HFF-Myc (cell line): Measurements from ENCODE around the gene OPCML.

ENCODE experiments used
- DNase-seq: peaks from one replicate; pipeline ENCODE4 v3.0.0-alpha.2; 2011; ENCODE audit warnings: low read depth; ENCODE audit errors: extremely low read depth
- H3K4me3 ChIP-seq: replicated peaks from 2 replicates; pipeline ENCODE4 v1.5.1; 2011; ENCODE audit warnings: low read depth, mild to moderate bottlenecking, control low read depth, low read length
- CTCF ChIP-seq: IDR thresholded peaks from 2 replicates; pipeline ENCODE4 v1.5.1; 2012; ENCODE audit warnings: mild to moderate bottlenecking, low read depth, low read length, control low read depth; ENCODE audit errors: missing control alignments

OPCML gene

GRCh38 chr11:133285359-133285758, 246.9 kb downstream of the OPCML start:
- H3K4me3 ChIP-seq: no peak overlapping the region
- TF ChIP-seq CTCF: no peak
- DNase-seq: no peak

DNA sequence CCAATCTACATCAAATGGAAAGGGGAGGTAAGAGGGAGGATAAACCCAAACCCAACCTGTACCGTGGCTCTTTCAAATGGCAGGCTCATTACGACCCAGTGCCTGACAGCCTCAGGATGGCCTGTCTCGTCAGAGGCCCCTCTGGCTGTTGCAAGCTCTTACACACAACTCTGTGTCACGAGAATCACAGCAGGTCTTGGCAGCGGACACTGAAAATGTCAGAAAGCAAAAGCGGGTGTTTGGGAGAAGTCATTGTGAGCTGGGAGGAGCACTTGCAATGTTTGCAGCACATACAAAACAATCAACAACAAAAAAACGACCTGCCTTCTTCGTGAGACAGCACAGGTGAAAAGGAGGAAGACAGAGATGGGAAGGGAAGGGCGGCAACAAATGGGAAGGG, 248.1 kb downstream of the OPCML start:
- no peak overlapping the region for H3K4me3 ChIP-seq
- no peak for DNase-seq
- no peak for TF ChIP-seq CTCF

DNA sequence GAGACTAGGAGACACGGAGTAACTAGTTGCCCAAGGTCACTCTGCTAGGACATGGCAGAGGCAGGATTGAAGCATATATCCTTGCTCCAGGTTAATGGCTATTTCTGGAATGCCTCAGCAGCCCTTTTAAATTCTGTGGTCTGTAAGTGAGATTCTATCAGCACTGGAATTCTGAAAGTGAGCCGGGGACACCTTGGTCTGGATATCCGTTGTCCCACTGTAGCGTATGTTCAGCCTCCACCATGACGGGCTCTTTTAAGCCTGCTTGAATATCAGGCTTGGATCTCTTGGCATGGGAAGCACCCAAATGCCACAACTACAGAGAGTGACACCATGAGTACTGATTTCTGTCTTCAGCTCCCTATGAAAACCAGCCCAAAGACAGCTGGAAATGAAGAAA, 254.4 kb downstream of the OPCML start:
- no peak for DNase-seq
- H3K4me3 ChIP-seq: no peak overlapping the region
- TF ChIP-seq CTCF: no peak

DNA sequence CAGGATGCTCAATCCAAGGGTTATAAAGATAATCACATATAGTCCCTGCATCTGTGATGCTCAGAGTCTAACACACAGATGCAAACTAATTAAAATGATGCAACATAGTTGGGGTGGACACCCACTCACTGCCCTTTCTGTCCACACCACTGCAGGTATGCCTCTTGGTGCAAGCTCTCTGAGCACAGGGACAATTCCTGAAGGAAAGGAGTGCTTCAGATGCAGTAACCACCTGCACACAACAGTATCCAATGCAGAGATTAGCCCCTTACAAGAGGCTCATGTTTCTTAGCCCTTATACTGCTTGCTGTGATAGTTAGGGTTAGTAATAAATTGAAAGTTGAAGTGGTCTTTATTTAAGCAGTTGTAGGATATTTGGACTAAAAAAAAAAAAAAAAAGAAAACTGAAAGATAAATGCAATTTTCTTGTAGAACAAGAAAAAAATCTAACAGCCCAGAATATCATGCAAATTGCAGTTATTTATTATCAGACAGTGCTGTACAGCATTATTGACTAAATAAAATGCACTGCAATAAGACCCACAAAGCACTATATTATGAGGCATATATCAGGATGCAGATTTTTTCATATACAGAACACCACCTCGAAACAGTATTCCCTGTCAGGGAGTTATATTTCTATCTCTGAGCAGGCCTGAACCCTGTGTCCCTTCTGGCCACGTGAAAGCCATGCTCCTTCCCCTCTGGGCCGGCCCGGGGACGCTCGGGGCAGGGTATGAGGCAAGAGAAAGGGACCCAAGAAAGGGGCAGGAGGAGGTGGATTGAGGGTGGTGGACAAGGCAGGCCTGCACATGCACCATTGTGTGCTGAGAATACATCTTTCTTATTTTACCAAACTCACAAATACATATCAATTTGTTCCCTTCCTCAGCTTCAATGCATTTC, 260.2 kb downstream of the OPCML start:
- no peak overlapping the region for H3K4me3 ChIP-seq
- TF ChIP-seq CTCF: no peak
- no peak for DNase-seq

GRCh38 chr11:133271206-133271605, 261.1 kb downstream of the OPCML start:
- H3K4me3 ChIP-seq: no peak overlapping the region

DNA sequence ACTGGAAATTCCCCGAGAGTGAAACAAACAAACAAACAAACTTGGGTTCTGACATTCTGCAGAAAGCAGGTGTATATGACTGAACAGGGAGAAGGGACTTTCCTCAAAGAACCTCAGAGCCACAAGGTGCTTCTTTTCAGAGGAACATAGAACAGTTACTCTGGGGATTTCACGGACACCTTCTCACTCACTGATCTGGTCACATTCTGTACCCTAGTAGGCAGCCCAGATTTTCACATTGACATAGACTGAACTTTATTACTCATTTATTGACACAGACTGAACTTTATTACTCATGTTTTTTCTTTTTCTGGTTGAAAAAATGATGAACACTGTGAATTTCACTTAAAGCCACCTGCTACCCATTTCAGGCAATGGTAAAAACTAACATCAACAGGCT, 263.0 kb downstream of the OPCML start:
- H3K4me3 ChIP-seq: no peak overlapping the region
- no peak for TF ChIP-seq CTCF
- no peak for DNase-seq

More at GRCh38 chr11:133271206-133271605, 261.1 kb downstream of the OPCML start:
- no peak for TF ChIP-seq CTCF
- DNase-seq: no peak
